HepG2 (cell line): ENCODE measurements around the gene CHCHD3. TPM values are rescaled to one million over a fixed set of nuclear protein-coding genes. Genes with fewer than 3 reads are reported as not detected.

ENCODE experiments used
- ARHGAP35 ChIP-seq: sonication (generic); formaldehyde crosslinking; IDR thresholded peaks from 2 replicates; pipeline ENCODE4 v1.9.0; 2022; ENCODE audit warnings: mild to moderate bottlenecking, inconsistent platforms, moderate library complexity, missing genetic modification reagents, borderline replicate concordance
- CCDC6 ChIP-seq: sonication (generic); formaldehyde crosslinking; IDR thresholded peaks from 2 replicates; pipeline ENCODE4 v1.8.1; 2022; ENCODE audit warnings: mild to moderate bottlenecking, missing genetic modification reagents, moderate library complexity
- EZH2 ChIP-seq: conservative IDR thresholded peaks from 2 replicates; pipeline ENCODE4 v1.6.1; 2012; ENCODE audit warnings: mild to moderate bottlenecking, low read depth, low read length, moderate library complexity
- FIP1L1 ChIP-seq: fragments of 200-400 bp; formaldehyde crosslinking; IDR thresholded peaks from 2 replicates; pipeline ENCODE4 v1.6.1; 2018; ENCODE audit warnings: low read depth, mild to moderate bottlenecking, low read length, moderate library complexity, borderline replicate concordance; ENCODE audit not compliant: insufficient read depth
- HMG20A ChIP-seq: IDR thresholded peaks from 2 replicates; pipeline ENCODE4 v1.6.1; 2016; ENCODE audit warnings: borderline replicate concordance
- HNRNPUL1 ChIP-seq: fragments of 200-400 bp; formaldehyde crosslinking; IDR thresholded peaks from 2 replicates; pipeline ENCODE4 v1.6.1; 2017; ENCODE audit warnings: low read depth, mild to moderate bottlenecking, low read length, moderate library complexity
- MTF2 ChIP-seq: sonication (generic); formaldehyde crosslinking; IDR thresholded peaks from 2 replicates; pipeline ENCODE4 v1.5.0; 2020; ENCODE audit warnings: missing genetic modification reagents, borderline replicate concordance
- NCOA5 ChIP-seq: sonication (generic); formaldehyde crosslinking; IDR thresholded peaks from 2 replicates; pipeline ENCODE4 v1.4.0; 2020; ENCODE audit warnings: missing genetic modification reagents
- NR1H2 ChIP-seq: sonication (generic); formaldehyde crosslinking; IDR thresholded peaks from 2 replicates; pipeline ENCODE4 v1.8.1; 2022; ENCODE audit warnings: low read depth, missing genetic modification reagents, borderline replicate concordance
- NR2F1 ChIP-seq, 2 experiments: fragments of 450-650 bp in 1 of 2; formaldehyde crosslinking in 1 of 2; IDR thresholded peaks; 2 replicates each; pipeline versions ENCODE4 v1.5.0 to v1.6.1; 2016 to 2020; ENCODE audit warnings: mild to moderate bottlenecking in 1 of 2, missing compliant biosample characterization in 1 of 2, missing genetic modification reagents in 1 of 2, moderate library complexity in 1 of 2
- SNAPC2 ChIP-seq: sonication (generic); formaldehyde crosslinking; IDR thresholded peaks from 2 replicates; pipeline ENCODE4 v1.8.1; 2022; ENCODE audit warnings: mild to moderate bottlenecking, missing genetic modification reagents
- SNRNP70 ChIP-seq: fragments of 200-400 bp; formaldehyde crosslinking; IDR thresholded peaks from 2 replicates; pipeline ENCODE4 v1.6.1; 2017; ENCODE audit warnings: mild to moderate bottlenecking, low read depth, low read length, moderate library complexity
- SOX6 ChIP-seq, 2 experiments: fragments of 450-650 bp in 1 of 2; sonication (generic) in 1 of 2; formaldehyde crosslinking in 1 of 2; IDR thresholded peaks; 2 replicates each; pipeline versions ENCODE4 v1.4.0 to v1.6.1; 2017 to 2020; ENCODE audit warnings: antibody characterized with exemption in 1 of 2, mild to moderate bottlenecking in 1 of 2, missing genetic modification reagents in 1 of 2
- ZKSCAN1 ChIP-seq: fragments of 150-350 bp; IDR thresholded peaks from 2 replicates; pipeline ENCODE4 v1.6.1; 2014; ENCODE audit warnings: low read length
- ZMYM4 ChIP-seq: sonication (generic); formaldehyde crosslinking; IDR thresholded peaks from 2 replicates; pipeline ENCODE4 v1.8.1; 2023; ENCODE audit warnings: mild to moderate bottlenecking, missing genetic modification reagents
- ZNF10 ChIP-seq: sonication (generic); formaldehyde crosslinking; IDR thresholded peaks from 2 replicates; pipeline ENCODE4 v1.4.0; 2020; ENCODE audit warnings: mild to moderate bottlenecking, low read depth, missing genetic modification reagents, borderline replicate concordance
- ZNF253 ChIP-seq: sonication (generic); formaldehyde crosslinking; IDR thresholded peaks from 2 replicates; pipeline ENCODE4 v1.8.0; 2022; ENCODE audit warnings: mild to moderate bottlenecking, missing genetic modification reagents, borderline replicate concordance
- ZNF274 ChIP-seq: sonication (generic); formaldehyde crosslinking; IDR thresholded peaks from 2 replicates; pipeline ENCODE4 v1.5.1; 2020; ENCODE audit warnings: mild to moderate bottlenecking, missing genetic modification reagents
- ZNF777 ChIP-seq: sonication (generic); formaldehyde crosslinking; IDR thresholded peaks from 2 replicates; pipeline ENCODE4 v1.4.0; 2020; ENCODE audit warnings: missing genetic modification reagents
- ZSCAN22 ChIP-seq: sonication (generic); formaldehyde crosslinking; IDR thresholded peaks from 2 replicates; pipeline ENCODE4 v1.4.0; 2020; ENCODE audit warnings: mild to moderate bottlenecking, missing genetic modification reagents
- polyA plus RNA-seq, 8 experiments: library from polyadenylated mRNA; depleted of rRNA in 3 of 8; stranded (reverse) in 7 of 8; unstranded in 1 of 8; fragments of >200 nt; fragmentation: Illumina TruSeq in 4 of 8; extraction: Trizol in 4 of 8; gene quantifications; 2 replicates each; pipeline versions ENCODE4 v1.2.1 to v1.2.3, GENCODE V29; 2011 to 2016; ENCODE audit warnings: low read depth in 4 of 8, missing spikeins in 1 of 8, mixed read lengths in 1 of 8; ENCODE audit not compliant: insufficient read depth in 1 of 8
- total RNA-seq, 5 experiments: library from RNA; depleted of rRNA; stranded (reverse); fragments of >200 nt; fragmentation: Illumina TruSeq; extraction: Trizol; gene quantifications; 2 replicates each; pipeline ENCODE4 v1.2.3, GENCODE V29; 2016; ENCODE audit warnings: low read depth in 1 of 5
- TF ChIP-seq, protein P1 (sequence below): sonication (generic); formaldehyde crosslinking; IDR thresholded peaks from 2 replicates; pipeline ENCODE4 v1.8.0; 2022; ENCODE audit warnings: mild to moderate bottlenecking, missing genetic modification reagents, borderline replicate concordance
- TF ChIP-seq, protein P2 (sequence below): sonication (generic); formaldehyde crosslinking; IDR thresholded peaks from 2 replicates; pipeline ENCODE4 v1.4.0; 2020; ENCODE audit warnings: missing genetic modification reagents
- TF ChIP-seq, protein P3 (sequence below): sonication (generic); formaldehyde crosslinking; IDR thresholded peaks from 2 replicates; pipeline ENCODE4 v1.4.0; 2020; ENCODE audit warnings: mild to moderate bottlenecking, missing genetic modification reagents
- TF ChIP-seq, protein P4 (sequence below): sonication (generic); formaldehyde crosslinking; IDR thresholded peaks from 2 replicates; pipeline ENCODE4 v1.4.0; 2020; ENCODE audit warnings: mild to moderate bottlenecking, missing genetic modification reagents

The CHCHD3 gene
- total and polyA plus RNA-seq, 2 of the 13 experiments (the other 11 are each of a cell fraction or from before 2014, with no cell fraction given) = 32.7 to 86.8 TPM

DNA sequence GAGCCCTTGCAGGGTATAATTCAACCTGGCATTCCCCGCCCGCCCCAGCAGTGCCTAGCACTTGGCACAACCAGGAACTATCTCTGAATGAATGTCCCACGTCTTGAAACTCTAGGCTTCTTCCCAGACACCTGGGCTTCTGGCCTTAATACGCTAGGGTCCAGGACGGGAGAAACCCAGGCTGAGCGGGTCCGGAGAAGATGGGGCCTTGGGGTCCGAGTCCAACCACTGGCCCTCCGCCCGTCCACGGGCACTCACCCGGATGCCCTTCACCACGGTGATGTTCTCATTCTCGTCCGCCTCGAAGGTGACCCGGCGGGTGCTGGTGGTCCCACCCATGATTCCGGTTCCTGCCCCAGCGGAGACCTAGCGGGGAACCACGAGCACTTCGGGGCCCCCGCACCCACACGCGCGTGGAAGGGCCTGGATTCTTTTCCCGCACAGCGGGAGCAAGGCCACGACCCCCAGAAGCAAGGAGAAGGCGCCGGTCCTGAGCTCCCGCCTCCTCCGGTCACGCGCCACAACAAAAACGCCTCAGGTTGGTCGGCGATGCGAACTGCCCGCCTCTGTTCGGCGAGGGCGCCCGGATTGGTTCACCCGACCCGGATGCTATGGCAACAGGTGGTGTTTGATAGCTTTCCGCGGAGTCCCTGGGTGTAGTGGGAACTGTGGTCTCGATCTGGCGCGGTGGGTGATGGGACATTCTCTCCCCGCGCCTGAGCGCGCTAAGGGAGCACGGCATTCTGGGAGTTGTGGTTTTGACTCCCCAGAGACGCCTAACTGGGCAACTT is at the start of gene CHCHD3 (continued):
- TF ChIP-seq NR1H2 (CRISPR knock-in tag) = no peak
- no peak for TF ChIP-seq NCOA5
- TF ChIP-seq ZKSCAN1 = no peak
- TF ChIP-seq, protein P1, sequence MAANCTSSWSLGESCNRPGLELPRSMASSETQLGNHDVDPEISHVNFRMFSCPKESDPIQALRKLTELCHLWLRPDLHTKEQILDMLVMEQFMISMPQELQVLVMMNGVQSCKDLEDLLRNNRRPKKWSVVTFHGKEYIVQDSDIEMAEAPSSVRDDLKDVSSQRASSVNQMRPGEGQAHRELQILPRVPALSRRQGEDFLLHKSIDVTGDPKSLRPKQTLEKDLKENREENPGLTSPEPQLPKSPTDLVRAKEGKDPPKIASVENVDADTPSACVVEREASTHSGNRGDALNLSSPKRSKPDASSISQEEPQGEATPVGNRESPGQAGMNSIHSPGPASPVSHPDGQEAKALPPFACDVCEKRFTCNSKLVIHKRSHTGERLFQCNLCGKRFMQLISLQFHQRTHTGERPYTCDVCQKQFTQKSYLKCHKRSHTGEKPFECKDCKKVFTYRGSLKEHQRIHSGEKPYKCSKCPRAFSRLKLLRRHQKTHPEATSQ = no peak
- TF ChIP-seq, protein P2, sequence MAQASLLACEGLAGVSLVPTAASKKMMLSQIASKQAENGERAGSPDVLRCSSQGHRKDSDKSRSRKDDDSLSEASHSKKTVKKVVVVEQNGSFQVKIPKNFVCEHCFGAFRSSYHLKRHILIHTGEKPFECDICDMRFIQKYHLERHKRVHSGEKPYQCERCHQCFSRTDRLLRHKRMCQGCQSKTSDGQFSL = no peak
- TF ChIP-seq, protein P3, sequence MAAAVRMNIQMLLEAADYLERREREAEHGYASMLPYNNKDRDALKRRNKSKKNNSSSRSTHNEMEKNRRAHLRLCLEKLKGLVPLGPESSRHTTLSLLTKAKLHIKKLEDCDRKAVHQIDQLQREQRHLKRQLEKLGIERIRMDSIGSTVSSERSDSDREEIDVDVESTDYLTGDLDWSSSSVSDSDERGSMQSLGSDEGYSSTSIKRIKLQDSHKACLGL (CRISPR knock-in tag) = no peak
- TF ChIP-seq EZH2 = no peak
- TF ChIP-seq SNAPC2 (CRISPR knock-in tag) = no peak
- peak; percentile 40 to 81; a peak in 3 of 4 replicates for TF ChIP-seq NR2F1 (CRISPR knock-in tag; IDR thresholded peaks at IDR 0.05)
- TF ChIP-seq CCDC6 (CRISPR knock-in tag) = peak; percentile 63; the same call in 1 of the 2 replicates
- no peak for TF ChIP-seq ZNF10
- TF ChIP-seq ZNF274 (CRISPR knock-in tag) = peak; percentile 69; the same call in 1 of the 2 replicates
- no peak for TF ChIP-seq FIP1L1
- peak; percentile 37; the same call in 1 of the 2 replicates for TF ChIP-seq ZNF777 (CRISPR knock-in tag)
- TF ChIP-seq HMG20A = no peak
- peak; percentile 30; the same call in 1 of the 2 replicates for TF ChIP-seq ARHGAP35 (CRISPR knock-in tag)
- no peak for TF ChIP-seq SOX6 (IDR thresholded peaks at IDR 0.05)
- TF ChIP-seq SOX6 (CRISPR knock-in tag; IDR thresholded peaks at IDR 0.05) = peak; percentile 11; the same call in 1 of the 2 replicates
- TF ChIP-seq MTF2 (CRISPR knock-in tag) = no peak
- TF ChIP-seq ZNF253 (CRISPR knock-in tag) = no peak
- TF ChIP-seq, protein P4, sequence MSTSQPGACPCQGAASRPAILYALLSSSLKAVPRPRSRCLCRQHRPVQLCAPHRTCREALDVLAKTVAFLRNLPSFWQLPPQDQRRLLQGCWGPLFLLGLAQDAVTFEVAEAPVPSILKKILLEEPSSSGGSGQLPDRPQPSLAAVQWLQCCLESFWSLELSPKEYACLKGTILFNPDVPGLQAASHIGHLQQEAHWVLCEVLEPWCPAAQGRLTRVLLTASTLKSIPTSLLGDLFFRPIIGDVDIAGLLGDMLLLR (CRISPR knock-in tag) = no peak
- TF ChIP-seq ZMYM4 (CRISPR knock-in tag) = peak; percentile 81
- TF ChIP-seq HNRNPUL1 = no peak
- no peak for TF ChIP-seq ZSCAN22 (CRISPR knock-in tag)
- no peak for TF ChIP-seq SNRNP70
